ENCODE data around the gene PLAAT4.
"Not testable (repeated sequence)": the region's sequence is repeated elsewhere in the genome, so short reads cannot be mapped to it uniquely, and the experiment has no call there.

- TF ChIP-seq CTCF (conservative IDR thresholded peaks at IDR 0.05; ENCODE audit: low read depth in 2 of 2); ZNF114 (CRISPR knock-in tag; IDR thresholded peaks at IDR 0.05); CREB1 (CRISPR knock-in tag; IDR thresholded peaks at IDR 0.05; ENCODE audit: low read depth); NANOG (IDR thresholded peaks at IDR 0.05; ENCODE audit: borderline replicate concordance); EZH2 (IDR thresholded peaks at IDR 0.05; ENCODE audit: low read depth, unreplicated experiment); POLR2AphosphoS5 (IDR thresholded peaks at IDR 0.05; ENCODE audit: low read depth); EZH2phosphoT487 (IDR thresholded peaks at IDR 0.05; ENCODE audit: unreplicated experiment); JUNB (IDR thresholded peaks at IDR 0.05; ENCODE audit: unreplicated experiment); REST (IDR thresholded peaks at IDR 0.05; ENCODE audit: unreplicated experiment): not testable (repeated sequence)
These were observed 5.9 kb downstream of the PLAAT4 start for GRCh38 chr11:63542506-63542905.
